GM21360 (cell line): ENCODE data around the gene PDCD4.

Experiments used
- ATAC-seq: cut with Tn5 transposase; IDR thresholded peaks from one replicate; pipeline ENCODE4 v1.9.1; 2021; ENCODE audit warnings: mild to moderate bottlenecking, moderate library complexity; ENCODE audit not compliant: unreplicated experiment

Gene PDCD4

DNA sequence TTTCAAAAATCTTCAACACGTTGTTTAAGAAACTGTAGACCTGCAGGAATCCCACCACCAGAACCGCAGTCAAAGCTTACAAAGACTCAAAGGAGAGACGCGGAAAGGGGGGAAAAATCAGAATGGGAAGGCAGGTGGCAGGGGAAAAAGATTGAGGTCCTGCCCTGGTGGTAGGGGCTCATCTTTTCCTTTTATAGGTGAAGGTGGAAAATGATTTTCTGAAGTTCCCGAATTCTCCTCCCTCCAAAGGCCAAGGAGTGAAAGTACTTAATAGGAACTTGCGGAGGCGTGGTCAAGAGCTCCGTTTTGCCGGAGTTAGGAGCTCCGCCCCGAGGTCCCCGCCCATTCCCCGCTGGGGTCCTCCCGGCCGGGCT lies 46.5 kb downstream of the PDCD4 start:
- ATAC-seq, result no peak

DNA sequence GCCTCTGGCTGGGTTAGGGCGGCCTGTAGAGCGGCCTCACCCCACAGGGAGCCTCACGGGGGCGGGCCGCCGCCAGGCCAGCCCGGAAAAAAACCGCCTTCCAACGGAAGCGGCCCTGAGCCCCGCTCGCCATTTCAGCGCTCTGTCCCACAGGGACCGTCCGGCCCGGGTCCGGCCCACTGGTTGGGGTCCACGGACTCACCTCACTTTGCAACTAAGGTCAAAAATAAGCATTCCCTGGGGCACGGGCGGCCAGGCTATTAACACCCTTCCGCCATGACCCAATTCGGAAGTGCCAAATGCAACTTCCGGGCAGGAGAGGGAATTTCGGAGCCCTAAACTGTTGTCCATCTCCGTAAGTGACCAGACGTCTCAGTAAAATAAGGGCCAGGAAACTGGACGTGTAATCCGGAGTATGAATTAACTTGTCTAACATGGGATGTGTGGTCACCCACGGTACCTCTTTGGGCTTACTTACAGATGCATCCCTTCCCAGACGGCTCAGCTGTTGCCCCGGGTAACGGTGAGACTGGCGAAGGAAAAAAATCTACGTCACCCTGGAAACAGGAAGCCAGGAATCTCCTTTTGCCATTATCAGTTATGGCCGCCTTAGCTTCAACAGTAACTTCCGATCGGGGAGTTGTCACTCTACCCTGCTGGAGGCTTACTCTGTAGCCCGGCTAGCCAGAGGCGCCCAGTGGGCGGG lies 47.1 kb downstream of the PDCD4 start, which contains the start of gene BBIP1:
Gene BBIP1, minus strand, starts transcription at position 538 of the 706 bp plus-strand sequence. CDS start 1,023 bp downstream, outside the sequence.
- peak; percentile 86 for ATAC-seq

DNA sequence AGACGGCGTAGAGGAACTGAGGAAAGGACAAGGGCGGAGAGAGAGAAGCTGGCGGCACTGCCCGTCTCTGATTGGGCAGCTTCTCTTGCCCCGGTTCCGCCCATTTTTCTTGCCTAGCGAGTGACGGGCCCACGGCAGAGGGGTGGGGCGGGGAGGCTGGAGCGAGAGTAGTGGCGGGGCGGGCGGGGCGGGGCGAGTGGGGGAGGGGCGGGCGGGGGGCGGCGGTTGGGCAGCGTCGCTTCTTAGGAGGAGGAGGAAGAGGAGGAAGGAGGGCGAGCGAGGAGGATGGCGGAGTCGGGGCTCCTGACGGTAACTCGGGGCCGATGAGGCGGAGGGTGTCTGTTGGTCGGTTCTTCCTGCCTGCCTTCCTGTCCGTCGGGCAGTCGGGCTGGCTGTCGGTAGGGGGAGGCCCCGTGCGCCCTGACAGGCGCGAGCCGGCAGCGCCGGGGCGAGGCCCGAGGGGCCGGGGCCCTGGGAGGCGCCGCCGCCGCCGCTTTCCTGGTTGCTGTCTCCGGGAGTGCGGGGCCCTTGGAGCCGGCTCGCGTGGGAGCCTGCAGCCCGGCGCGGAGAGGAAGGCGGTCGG lies 47.7 kb downstream of the PDCD4 start, which contains the start of gene SHOC2:
Gene SHOC2, plus strand, starts transcription at position 256 of the 583 bp plus-strand sequence. CDS start 44,755 bp downstream, outside the sequence.
- peak; percentile 13 for ATAC-seq

DNA sequence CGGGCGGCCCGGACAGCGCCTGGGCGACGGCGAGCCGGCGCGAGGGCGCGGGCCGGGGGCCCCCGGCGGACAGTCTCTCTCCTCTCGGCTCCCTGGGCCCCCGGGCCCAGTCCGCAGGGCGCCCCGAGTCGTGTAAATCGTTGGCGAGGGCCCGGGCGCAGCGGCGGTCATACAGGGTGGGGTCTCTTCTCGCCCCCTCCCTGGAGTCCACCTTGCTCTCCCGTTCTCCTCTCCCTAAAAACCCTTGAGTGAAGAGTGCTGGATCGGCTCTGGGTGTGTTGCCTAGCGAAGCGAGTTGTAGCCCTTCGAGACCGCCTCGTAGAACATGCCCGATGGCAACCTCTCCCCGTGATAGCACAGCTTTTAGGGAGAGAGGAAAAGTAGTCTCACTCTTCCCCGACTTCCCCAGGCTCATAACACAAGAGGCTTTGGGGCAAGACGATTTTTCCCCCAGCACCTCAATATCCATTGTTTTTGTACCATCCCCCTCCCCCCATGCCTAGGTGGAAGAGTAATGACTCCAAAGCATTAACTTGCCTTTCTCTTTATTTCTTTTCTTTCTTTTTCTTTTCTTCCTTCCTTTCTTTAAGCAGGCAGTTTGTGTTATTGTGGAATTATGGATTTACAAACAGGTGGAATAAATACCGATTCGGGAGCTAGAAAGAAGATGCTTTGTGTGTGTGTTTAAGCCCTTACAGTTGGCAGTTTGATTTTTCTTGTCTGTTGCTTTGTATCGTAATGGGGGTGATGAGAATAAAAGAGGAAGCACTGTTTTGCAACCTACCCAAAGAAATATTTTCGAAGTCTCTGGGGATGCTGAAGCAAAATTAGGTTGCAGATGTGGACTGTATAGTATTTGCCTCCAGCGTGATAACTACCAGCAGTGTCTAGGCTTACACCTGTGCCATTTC lies 48.5 kb downstream of the PDCD4 start:
- ATAC-seq, result peak; percentile 23

DNA sequence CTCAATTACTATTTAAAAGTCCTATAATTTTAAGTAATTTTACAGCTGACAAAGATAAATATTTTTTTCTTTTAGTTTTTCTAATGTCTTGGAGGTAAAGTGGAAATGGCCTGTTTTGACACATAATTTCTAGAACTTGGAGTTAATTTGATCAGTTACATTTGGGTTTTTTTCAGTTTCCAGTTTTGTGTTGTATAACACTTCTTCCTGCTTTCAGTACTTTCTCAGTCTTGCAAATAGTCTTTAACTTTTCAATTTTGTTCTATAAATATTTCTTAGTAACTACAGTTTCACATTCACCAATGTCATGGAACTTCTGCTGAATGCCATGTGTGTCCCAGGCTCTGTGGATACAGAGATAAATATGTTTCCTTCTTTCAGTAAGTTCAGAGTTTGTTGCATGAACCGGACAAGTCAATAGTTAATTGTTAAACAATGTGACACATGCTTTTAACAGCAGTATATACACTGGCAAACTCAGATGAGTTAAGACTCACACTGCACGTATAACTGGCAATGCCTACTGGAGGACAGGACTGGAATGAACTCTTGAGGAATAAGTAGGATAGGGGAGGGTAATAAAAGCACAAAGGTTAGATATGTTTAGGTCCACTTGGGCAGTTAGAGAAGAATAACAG lies 52.2 kb downstream of the PDCD4 start:
- no peak for ATAC-seq

DNA sequence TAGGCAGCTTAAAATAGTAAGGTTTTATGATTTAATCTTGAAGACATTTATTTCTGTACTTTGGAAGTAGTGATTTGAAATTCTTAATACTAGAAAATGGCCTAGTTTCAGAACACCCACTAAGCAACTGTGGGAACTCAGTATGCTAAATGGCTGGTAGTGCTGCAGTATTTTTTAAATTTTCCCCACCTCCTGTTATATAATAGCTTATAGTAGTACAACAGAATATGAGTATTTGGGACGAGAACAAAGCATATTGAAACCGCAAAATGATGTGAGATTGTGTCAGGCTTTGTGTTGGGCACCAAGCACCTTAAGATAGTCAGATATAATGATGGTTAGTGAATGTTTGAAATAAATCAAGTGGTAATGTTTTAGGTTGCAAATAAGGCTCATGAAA lies 55.7 kb downstream of the PDCD4 start:
- no peak for ATAC-seq

DNA sequence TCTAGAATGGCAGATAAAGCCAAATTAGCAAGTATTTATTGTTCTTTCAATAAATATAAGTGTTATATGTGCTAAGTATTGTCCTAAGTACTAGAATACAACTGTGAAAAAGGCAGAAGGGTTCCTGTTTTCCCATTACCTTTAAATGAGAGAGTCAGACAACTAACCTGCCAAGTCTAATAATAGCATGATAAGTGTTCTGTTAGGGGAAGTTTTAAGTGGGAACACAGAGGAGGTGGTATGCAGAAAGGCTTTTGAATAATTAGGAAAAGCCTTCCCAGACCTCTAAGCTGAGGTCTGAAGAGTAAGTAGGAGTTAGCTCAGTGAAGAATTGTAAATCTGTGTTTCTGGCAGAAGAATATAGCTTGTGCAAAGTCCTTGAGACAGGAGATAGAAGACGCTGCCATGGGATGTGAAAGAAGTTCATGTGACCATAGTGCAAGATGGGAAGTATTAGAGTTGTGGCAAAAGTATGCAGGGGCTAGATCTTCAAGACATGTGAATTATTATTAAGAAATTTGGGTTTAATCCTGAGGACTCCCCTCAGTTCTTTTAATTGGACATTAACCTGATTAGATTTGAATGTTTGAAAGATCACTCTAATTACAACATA lies 60.1 kb downstream of the PDCD4 start:
- no peak for ATAC-seq

DNA sequence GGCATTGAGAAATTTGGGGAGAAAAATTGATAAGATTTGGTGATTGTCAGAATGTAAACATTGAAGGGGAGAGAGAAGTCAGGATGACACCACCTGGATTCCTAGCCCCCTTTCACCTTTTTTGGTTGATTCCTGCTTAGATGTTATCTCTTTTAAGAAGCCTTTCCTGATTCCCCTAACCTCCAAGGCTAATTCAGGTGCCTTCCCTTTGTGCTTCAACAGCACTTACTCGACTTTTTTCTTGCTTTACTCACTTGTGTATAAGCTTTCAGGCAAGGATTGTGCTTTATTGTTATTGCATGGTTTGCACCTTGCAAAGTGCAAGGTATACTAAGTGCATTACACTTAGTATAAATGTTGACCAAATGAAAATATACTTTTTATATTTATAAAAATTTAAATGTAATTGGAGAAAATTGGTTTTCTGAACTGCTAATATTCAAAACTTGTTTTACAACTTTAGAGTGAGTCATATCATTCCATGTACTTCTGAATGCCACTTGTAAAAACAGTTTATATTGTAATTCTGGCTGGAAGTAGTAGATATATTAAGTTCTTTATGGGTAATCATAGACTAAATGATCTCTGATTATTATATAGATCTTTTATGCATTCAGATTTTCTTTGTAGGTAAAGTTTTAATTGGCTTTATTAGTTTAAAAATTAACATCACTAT lies 60.9 kb downstream of the PDCD4 start:
- ATAC-seq, result no peak

DNA sequence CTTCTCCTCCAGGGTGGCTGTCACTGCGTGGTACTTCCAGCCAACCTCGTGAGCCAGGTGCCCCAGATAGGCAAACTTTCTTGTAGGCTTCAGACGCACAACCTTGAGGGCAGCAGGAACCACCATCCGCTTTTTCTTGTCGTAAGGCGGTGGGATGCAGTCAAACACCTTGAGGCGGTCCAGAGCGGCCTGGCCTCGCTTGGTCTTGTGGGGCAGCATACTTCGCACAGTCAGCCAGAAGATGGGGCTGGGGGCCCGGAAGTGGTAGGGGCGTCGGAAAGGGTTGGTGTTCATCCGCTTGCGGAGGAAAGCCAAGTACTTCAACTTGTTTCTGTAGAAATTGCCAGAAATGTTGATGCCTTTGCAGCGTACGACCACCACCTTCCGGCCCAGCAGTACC lies 65.0 kb downstream of the PDCD4 start:
- no peak for ATAC-seq

DNA sequence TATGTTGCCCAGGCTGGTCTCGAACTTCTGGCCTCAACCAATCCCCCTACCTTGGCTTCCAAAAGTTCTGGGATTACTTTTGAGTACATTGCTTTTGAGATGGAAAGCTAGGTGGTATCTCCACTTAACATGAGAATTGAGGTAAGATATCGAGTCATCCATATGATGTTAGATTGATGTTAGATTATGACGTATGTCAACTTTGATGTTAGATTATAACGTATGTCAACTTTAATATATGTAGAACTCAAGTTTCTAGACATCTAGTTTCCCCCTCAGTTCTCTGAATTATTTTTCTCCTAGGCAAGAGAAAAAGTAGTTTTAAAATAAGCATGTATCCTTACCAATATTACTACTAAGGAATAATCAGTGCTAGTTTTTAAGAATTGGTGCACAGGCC lies 67.7 kb downstream of the PDCD4 start:
- no peak for ATAC-seq

DNA sequence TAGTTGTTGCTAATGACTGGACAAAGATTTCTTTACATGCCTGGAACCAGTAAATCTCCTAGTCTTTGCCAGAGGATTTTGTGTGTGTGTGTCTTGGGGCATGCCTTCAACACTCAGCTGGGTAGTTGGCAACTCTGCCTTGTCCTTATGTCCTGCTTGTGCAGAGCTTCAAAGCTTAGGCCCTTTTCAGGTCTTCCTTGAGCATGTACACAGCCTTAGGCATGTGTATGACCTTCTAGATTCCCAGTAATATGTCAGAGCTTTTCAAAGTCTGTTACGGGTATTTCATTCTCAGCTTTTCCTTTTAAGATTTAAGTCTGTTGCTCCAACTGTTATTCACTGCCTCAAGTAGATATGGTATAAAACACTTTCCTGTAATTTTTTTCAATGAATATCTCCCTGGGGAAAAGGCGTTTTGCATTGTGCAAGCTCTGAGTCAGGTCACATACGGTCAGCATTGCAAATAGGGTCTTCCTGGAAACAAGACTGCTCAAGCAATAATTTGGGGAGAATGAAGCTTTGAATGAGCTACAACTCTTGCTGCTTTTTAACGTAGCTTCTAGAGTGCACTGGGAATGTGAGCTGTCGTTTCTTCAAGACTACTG lies 73.2 kb downstream of the PDCD4 start:
- ATAC-seq, result no peak

DNA sequence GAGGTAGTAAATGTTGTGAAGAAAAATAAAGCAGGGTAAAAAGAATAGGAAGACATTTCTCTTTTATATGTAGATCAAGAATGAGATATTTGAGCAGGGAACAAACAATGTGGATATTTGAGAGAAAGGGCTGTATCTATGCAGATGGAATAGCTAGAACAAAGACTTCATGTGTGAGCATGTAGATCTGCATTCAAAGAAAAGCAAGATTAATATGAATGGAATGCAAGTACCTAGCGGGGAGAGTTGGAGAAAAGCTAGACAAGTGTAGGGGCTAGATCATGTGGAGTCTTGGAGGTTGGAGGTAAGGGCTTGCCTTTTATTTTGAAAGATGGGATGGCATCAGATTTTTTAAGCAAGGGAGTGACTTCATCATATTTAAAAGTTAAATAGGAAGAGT lies 74.8 kb downstream of the PDCD4 start:
- no peak for ATAC-seq

DNA sequence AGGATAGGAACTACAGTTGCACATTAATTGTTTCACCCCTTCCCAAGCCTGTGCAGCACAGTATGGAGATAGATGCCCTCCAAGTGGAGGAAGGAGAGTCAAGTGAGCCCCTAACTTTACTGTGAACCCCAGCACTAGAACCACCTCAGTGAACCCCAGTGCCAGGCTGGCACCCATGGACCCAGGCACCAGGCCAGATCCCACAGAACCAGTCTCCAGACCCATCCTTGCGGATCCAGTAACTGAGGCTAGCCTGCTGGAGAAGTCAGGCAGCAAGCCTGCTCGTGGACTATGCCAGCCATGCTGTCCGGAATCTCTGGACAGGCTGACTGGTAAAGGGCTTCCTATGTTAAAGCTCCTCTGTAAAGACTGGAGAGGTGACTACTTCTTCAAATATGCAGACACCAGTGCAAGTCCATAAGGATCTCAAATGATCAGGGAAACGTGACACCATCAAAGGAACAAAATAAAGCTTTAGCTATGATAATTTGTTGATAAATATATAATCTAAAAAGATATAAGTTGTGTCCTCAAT lies 75.4 kb downstream of the PDCD4 start:
- ATAC-seq, result no peak
